Hepatocyte (in vitro differentiated cells): Measurements from ENCODE around the gene ZNF746.

Source experiments
- EZH2 ChIP-seq: fragments of 200-600 bp; sonication (generic); IDR thresholded peaks from 2 replicates; pipeline ENCODE4 v1.6.1; 2016; ENCODE audit warnings: antibody characterized with exemption, mild to moderate bottlenecking, borderline replicate concordance
- EZH2phosphoT487 ChIP-seq: fragments of 200-600 bp; sonication (generic); IDR thresholded peaks from one replicate; pipeline ENCODE4 v1.6.1; 2018; ENCODE audit warnings: antibody characterized with exemption, mild to moderate bottlenecking, low read depth, moderate library complexity; ENCODE audit not compliant: unreplicated experiment, severe bottlenecking
- TF ChIP-seq, protein P1 (sequence below): fragments of 200-600 bp; sonication (generic); IDR thresholded peaks from 2 replicates; pipeline ENCODE4 v1.5.1; 2016; ENCODE audit warnings: antibody characterized with exemption, mild to moderate bottlenecking; ENCODE audit not compliant: poor library complexity

- TF ChIP-seq, protein P1, sequence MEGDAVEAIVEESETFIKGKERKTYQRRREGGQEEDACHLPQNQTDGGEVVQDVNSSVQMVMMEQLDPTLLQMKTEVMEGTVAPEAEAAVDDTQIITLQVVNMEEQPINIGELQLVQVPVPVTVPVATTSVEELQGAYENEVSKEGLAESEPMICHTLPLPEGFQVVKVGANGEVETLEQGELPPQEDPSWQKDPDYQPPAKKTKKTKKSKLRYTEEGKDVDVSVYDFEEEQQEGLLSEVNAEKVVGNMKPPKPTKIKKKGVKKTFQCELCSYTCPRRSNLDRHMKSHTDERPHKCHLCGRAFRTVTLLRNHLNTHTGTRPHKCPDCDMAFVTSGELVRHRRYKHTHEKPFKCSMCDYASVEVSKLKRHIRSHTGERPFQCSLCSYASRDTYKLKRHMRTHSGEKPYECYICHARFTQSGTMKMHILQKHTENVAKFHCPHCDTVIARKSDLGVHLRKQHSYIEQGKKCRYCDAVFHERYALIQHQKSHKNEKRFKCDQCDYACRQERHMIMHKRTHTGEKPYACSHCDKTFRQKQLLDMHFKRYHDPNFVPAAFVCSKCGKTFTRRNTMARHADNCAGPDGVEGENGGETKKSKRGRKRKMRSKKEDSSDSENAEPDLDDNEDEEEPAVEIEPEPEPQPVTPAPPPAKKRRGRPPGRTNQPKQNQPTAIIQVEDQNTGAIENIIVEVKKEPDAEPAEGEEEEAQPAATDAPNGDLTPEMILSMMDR = no peak
- TF ChIP-seq EZH2phosphoT487 (no peak), EZH2 (no peak)
Observed at GRCh38 chr7:149448961-149449360, 48.6 kb downstream of the ZNF746 start.
